Gastrocnemius medialis (tissue), 4 donors: ENCODE measurements around the gene SNRPF. TPM values are rescaled to one million over a fixed set of nuclear protein-coding genes. Genes with fewer than 3 reads are reported as not detected.

ENCODE experiments used
- ATAC-seq, 2 donors: fragments of 150-250 bp; one replicate each; pipeline ENCODE4 v1.9.1; 2016
- DNase-seq, 2 donors: peaks; one replicate each; pipeline ENCODE4 v3.0.0-alpha.2; 2019
- H3K27ac ChIP-seq, 4 donors: fragments of 200-600 bp; sonication (generic); 1 replicate in 1 of 4; 2 replicates in 3 of 4; pipeline ENCODE4 v1.5.1; 2016 to 2018; ENCODE audit warnings: mild to moderate bottlenecking in 2 of 4, moderate library complexity in 1 of 4
- H3K27me3 ChIP-seq, 3 donors: fragments of 200-600 bp; sonication (generic) in 2 of 3; 1 replicate in 1 of 3; 2 replicates in 2 of 3; pipeline versions ENCODE4 v1.5.1 to v1.6.0; 2016 to 2019; ENCODE audit warnings: mild to moderate bottlenecking in 1 of 3, moderate library complexity in 1 of 3
- H3K36me3 ChIP-seq, 2 donors: fragments of 200-600 bp; sonication (generic) in 1 of 2; one replicate each; pipeline ENCODE4 v1.5.1; 2017 to 2018
- H3K4me1 ChIP-seq, 2 donors: fragments of 200-600 bp; sonication (generic) in 1 of 2; one replicate each; pipeline ENCODE4 v1.5.1; 2016 to 2017; ENCODE audit warnings: mild to moderate bottlenecking in 2 of 2
- H3K4me3 ChIP-seq, 4 donors: fragments of 200-600 bp; sonication (generic) in 3 of 4; 1 replicate in 1 of 4; 2 replicates in 3 of 4; pipeline ENCODE4 v1.5.1; 2016 to 2019; ENCODE audit warnings: mild to moderate bottlenecking in 2 of 4
- H3K9me3 ChIP-seq, 3 donors: fragments of 200-600 bp; sonication (generic) in 2 of 3; 1 replicate in 1 of 3; 2 replicates in 2 of 3; pipeline ENCODE4 v1.5.1; 2016 to 2019
- CTCF ChIP-seq, 5 experiments: fragments of 450-650 bp in 3 of 5; fragments of 200-600 bp in 2 of 5; sonication (generic) in 2 of 5; IDR thresholded peaks in 4 of 5; conservative IDR thresholded peaks in 1 of 5; 1 replicate in 4 of 5; 2 replicates in 1 of 5; pipeline ENCODE4 v1.5.1; 2016 to 2019; ENCODE audit warnings: antibody characterized with exemption in 5 of 5, mild to moderate bottlenecking in 3 of 5, moderate library complexity in 3 of 5
- POLR2A ChIP-seq, 2 donors: fragments of 450-650 bp; IDR thresholded peaks; one replicate each; pipeline ENCODE4 v1.6.1; 2017; ENCODE audit warnings: antibody characterized with exemption in 2 of 2, mild to moderate bottlenecking in 2 of 2, moderate library complexity in 2 of 2
- in situ Hi-C, 4 donors: fragments of 200-750 bp; cut with MboI; loops; one replicate each; pipeline versions ENCODE4 v1.15.0 to v1.8.0; 2017; ENCODE audit warnings: low sequenced_read_pairs in 4 of 4
- intact Hi-C: fragments of 100-400 bp; cut with DNase I; formaldehyde crosslinking; loops from one replicate; pipeline ENCODE4 v1.15.1; 2023; ENCODE audit warnings: low total_unique reads
- total RNA-seq, 4 donors: library from RNA; depleted of rRNA; stranded (reverse); fragments of >200 nt; gene quantifications; one replicate each; pipeline versions ENCODE4 v1.1.0 to v1.2.3, GENCODE V29; 2016

Gene SNRPF
- total RNA-seq, 4 donors from 2014 or later: 2.3 to 4.6 (median 3.4) TPM

DNA sequence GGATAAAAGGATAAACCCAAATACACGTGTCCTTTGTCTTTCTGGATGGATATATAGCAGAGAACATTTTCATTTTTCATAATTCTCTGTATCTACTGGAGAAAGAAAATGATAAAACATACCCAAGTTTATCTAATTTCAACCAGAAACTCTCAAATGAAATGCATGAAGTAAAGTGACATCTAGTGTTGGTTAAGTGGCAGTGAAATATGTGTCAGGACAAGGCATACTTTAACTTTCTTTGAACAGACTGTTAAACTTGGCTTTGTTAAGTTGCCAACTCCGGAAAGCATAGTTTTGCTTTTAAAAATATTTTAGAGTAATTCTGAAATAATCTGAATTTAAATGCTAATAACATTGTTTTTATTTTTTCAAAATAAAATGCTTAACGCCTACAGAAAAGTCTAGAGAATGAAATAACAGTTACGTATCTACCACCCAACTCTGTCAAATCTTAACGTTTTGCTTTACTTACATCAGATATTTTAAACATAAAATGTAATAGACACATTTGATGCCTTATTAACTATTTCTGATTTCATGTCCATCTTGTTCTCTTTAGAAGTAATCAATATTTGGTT is 43.0 kb upstream of the SNRPF start:
- in situ Hi-C loops: loop anchor here in 3 of 4 donors (5.0 to 10.0 kb wide), 2 partner anchors 231 to 233 kb away; no protein-coding TSS in a partner anchor
- Histone ChIP-seq H3K9me3 (no peaks in the 10 kb centered on the region), H3K36me3 (no peaks in the 10 kb centered on the region), H3K4me3 (no peak overlapping the region), H3K27me3 (no peaks in the 10 kb centered on the region), H3K27ac (no peak overlapping the region), H3K4me1 (no peaks in the 10 kb centered on the region)
- intact Hi-C loops: loop anchor here (1.0 to 2.0 kb wide), 2 partner anchors 233 to 241 kb away; no protein-coding TSS in a partner anchor
- TF ChIP-seq POLR2A (IDR thresholded peaks at IDR 0.05) (no peak), CTCF (IDR thresholded peaks at IDR 0.05 in 4 of 5, conservative IDR thresholded peaks at IDR 0.05 in 1 of 5) (peak; percentile 30 to 62 (median 47))
- DNase-seq: no peak
- ATAC-seq: no peak

DNA sequence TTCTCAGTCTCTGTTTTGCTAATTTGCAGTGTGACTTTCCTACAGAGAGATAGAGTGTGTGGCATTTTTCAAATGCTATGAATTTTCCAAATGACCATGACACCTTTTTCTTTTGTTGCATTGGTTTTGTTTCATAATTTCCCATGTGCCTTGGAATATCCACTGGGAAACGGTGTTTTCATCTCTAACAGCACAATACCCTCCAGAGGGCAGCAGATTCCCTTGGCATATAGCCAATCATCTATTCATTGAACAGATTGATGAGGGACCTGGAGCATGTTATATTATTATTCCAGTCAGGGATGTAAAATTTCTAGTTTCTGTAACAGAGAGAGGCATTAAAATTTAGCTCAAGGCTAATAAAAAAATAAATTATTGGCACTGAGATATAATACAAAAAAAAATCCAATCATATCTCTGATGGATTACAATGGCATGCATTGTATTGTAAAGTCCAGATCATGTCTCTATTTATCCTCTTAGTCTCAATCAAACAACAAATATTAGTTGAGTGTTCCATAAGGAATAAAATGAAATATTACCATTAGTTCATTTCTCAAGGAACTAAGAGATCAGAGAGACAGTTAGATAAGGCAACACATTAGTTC is 38.6 kb upstream of the SNRPF start:
- Histone ChIP-seq H3K27me3 (no peaks in the 10 kb centered on the region), H3K4me3 (no peak overlapping the region), H3K9me3 (no peaks in the 10 kb centered on the region), H3K27ac (no peak overlapping the region), H3K4me1 (no peaks in the 10 kb centered on the region), H3K36me3 (no peaks in the 10 kb centered on the region)
- TF ChIP-seq POLR2A (IDR thresholded peaks at IDR 0.05) (no peak), CTCF (IDR thresholded peaks at IDR 0.05 in 4 of 5, conservative IDR thresholded peaks at IDR 0.05 in 1 of 5) (peak in 3 of 5 experiments; percentile 17 to 46 (median 45))
- DNase-seq (no peak), ATAC-seq (no peak)
- intact Hi-C loops: loop anchor here (1.0 to 2.0 kb wide), 2 partner anchors 38 to 179 kb away; partner anchors contain the start of gene SNRPF
- in situ Hi-C loops: no loop called here

DNA sequence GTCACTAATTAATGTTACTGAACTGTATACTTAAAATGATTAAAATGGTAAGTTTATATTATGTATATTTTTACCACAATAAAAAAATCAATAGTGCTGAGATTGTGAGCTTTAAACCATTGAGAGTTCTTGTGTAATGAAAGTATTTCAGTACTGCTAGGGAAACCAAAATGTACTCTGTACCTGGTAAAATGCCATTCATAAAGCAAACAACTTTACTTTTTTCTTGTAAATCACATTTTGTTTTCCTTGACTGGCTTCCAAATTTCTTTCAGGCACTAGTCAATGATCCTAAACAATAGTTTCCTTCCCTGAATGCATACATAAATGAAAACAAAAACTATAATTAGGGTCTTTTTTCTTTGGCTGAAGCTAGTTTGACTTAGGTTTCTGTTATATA is 29.4 kb upstream of the SNRPF start:
- in situ Hi-C loops: no loop called here
- Histone ChIP-seq H3K4me1 (no peaks in the 10 kb centered on the region), H3K4me3 (no peak overlapping the region), H3K36me3 (no peaks in the 10 kb centered on the region), H3K9me3 (no peaks in the 10 kb centered on the region), H3K27me3 (no peaks in the 10 kb centered on the region), H3K27ac (no peak overlapping the region)
- DNase-seq: no peak
- TF ChIP-seq POLR2A (IDR thresholded peaks at IDR 0.05) (no peak), CTCF (IDR thresholded peaks at IDR 0.05 in 4 of 5, conservative IDR thresholded peaks at IDR 0.05 in 1 of 5) (no peak)
- intact Hi-C loops: no loop called here
- no peak for ATAC-seq

DNA sequence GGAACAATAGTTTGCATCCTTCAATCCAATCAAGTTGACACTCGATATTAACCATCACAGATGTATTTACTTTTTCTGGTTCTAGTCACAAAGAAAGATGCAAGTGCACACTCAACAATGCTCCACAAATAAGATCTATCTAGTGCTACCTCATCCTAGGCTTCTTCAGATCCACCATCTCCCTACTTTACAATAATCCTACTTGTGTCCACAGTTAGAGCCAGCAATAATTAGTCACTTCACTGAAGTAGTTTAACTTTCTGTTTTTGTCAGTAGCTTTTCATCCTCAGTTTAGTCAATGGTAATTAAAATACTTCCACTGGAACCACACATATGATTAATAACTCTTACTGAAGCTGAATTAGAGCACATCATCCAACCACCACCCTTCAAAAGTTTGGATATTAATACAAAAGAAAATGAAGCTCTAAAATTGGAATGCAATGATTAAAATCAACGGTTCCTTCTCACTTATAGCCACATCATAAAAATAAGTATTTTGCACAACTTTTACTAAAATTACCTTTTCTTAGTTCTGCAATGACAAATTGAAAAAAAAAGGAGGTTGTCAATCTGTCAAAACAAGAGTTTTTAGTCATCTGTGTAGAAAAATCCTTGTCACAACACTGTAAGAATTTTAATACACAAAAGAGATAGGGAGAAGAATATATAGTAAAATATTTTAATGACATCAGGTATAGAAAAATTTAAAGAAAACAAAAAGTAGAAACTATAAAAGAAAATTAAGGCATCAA is 28.2 kb upstream of the SNRPF start:
- intact Hi-C loops (no loop called here), in situ Hi-C loops (no loop called here)
- no peak for DNase-seq
- H3K27ac ChIP-seq: no peak overlapping the region
- no peaks in the 10 kb centered on the region for H3K36me3 ChIP-seq
- no peak for ATAC-seq
- TF ChIP-seq CTCF (IDR thresholded peaks at IDR 0.05 in 4 of 5, conservative IDR thresholded peaks at IDR 0.05 in 1 of 5) (no peak), POLR2A (IDR thresholded peaks at IDR 0.05) (no peak)
- H3K9me3 ChIP-seq: no peaks in the 10 kb centered on the region
- H3K27me3 ChIP-seq: no peaks in the 10 kb centered on the region
- H3K4me1 ChIP-seq: no peaks in the 10 kb centered on the region
- no peak overlapping the region for H3K4me3 ChIP-seq
